ENCODE results near the gene ISX.

DNA sequence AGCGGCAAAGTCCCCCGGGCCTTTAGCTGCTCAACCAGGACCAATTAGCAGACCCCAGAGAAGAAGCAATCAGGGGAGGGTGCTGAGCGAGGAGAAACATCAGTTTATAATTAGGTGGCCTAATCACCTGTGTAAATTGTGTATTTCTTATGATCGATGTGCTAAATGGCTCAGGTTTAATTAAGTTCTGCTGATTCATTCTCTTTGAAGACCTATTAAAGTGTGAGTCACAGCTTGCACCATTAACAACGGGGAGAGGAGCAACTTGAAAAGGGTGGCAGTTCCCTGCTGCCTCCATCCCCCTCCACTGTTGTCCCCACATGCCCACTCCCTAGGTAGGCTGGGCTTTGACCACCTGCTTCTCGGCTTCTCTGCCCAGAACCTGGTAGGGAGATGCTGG lies 10.7 kb downstream of the ISX start:
- TF ChIP-seq CTCF (IDR thresholded peaks at IDR 0.05) = no peak
- no peak for TF ChIP-seq POLR2AphosphoS5 (IDR thresholded peaks at IDR 0.05)

All from stomach (tissue), 4 donors.